Parathyroid adenoma (tissue), 2 donors: ENCODE data around the gene CYSTM1.

Experiments
- H2AFZ ChIP-seq: fragments of 300-600 bp; sonication (generic); one replicate; pipeline ENCODE4 v1.7.0; 2017; ENCODE audit warnings: antibody characterized with exemption, mild to moderate bottlenecking
- H3K27ac ChIP-seq: fragments of 300-600 bp; sonication (generic); one replicate; pipeline ENCODE4 v1.7.0; 2017
- H3K27me3 ChIP-seq: fragments of 300-600 bp; sonication (generic); one replicate; pipeline ENCODE4 v1.7.0; 2017; ENCODE audit warnings: low read length; ENCODE audit not compliant: control insufficient read depth, insufficient read depth
- H3K36me3 ChIP-seq: fragments of 300-600 bp; sonication (generic); one replicate; pipeline ENCODE4 v1.7.0; 2017; ENCODE audit warnings: low read length; ENCODE audit not compliant: control insufficient read depth, insufficient read depth
- H3K4me1 ChIP-seq: fragments of 300-600 bp; sonication (generic); one replicate; pipeline ENCODE4 v1.7.0; 2017; ENCODE audit warnings: control low read depth
- H3K4me2 ChIP-seq: fragments of 300-600 bp; sonication (generic); one replicate; pipeline ENCODE4 v1.7.0; 2017; ENCODE audit warnings: low read length
- H3K4me3 ChIP-seq: fragments of 300-600 bp; sonication (generic); one replicate; pipeline ENCODE4 v1.7.0; 2017; ENCODE audit warnings: low read depth, low read length
- H3K79me2 ChIP-seq: fragments of 300-600 bp; sonication (generic); one replicate; pipeline ENCODE4 v1.7.0; 2017; ENCODE audit warnings: control low read depth
- H3K9ac ChIP-seq: fragments of 300-600 bp; sonication (generic); one replicate; pipeline ENCODE4 v1.7.0; 2017; ENCODE audit warnings: mild to moderate bottlenecking
- H3K9me3 ChIP-seq: fragments of 300-600 bp; sonication (generic); one replicate; pipeline ENCODE4 v1.7.0; 2017; ENCODE audit warnings: low read length; ENCODE audit not compliant: control insufficient read depth
- CTCF ChIP-seq: fragments of 300-600 bp; sonication (generic); IDR thresholded peaks from one replicate; pipeline ENCODE4 v1.7.0; 2017; ENCODE audit warnings: antibody characterized with exemption, mild to moderate bottlenecking
- donor health status: primary hyperparathyroidism.

CYSTM1 gene

GRCh38 chr5:140174465-140175366 is at the start of gene CYSTM1:
Gene CYSTM1, plus strand, starts transcription at chr5:140175188. Its CDS starts 19,278 bp downstream, at chr5:140194466.
- H3K4me3 ChIP-seq = peak within 1 kb of the TSS; percentile 87
- peak within 1 kb of the TSS; percentile 92 for H3K9ac ChIP-seq
- TF ChIP-seq CTCF = no peak
- no peaks in the 10 kb centered on the region for H3K27me3 ChIP-seq
- no peaks in the 10 kb centered on the region for H3K9me3 ChIP-seq
- no peaks in the 10 kb centered on the region for H3K36me3 ChIP-seq
- H3K27ac ChIP-seq = peak within 1 kb of the TSS; percentile 85
- H3K4me1 ChIP-seq = peaks cover 21% of the 10 kb centered on the region
- H3K79me2 ChIP-seq = peaks cover 7% of the 10 kb centered on the region
- H3K4me2 ChIP-seq = peak within 1 kb of the TSS; percentile 89
- H2AFZ ChIP-seq = peak within 1 kb of the TSS; percentile 94

- no peaks in the 10 kb centered on the region for H3K4me1 ChIP-seq
- H3K9me3 ChIP-seq = no peaks in the 10 kb centered on the region
- H3K79me2 ChIP-seq = peaks cover 42% of the 10 kb centered on the region
- no peaks in the 10 kb centered on the region for H3K36me3 ChIP-seq
- TF ChIP-seq CTCF = no peak
- no peak within 1 kb of the TSS for H3K27ac ChIP-seq
- no peaks in the 10 kb centered on the region for H3K27me3 ChIP-seq
- H2AFZ ChIP-seq = no peak within 1 kb of the TSS
- H3K9ac ChIP-seq = no peak within 1 kb of the TSS
- no peak within 1 kb of the TSS for H3K4me3 ChIP-seq
- H3K4me2 ChIP-seq = peak within 1 kb of the TSS; percentile 35
Observed at GRCh38 chr5:140125637-140126036, 49.4 kb upstream of the CYSTM1 start, which contains the start of gene IGIP. Gene IGIP, plus strand, starts transcription at chr5:140125937. Its CDS starts 2,540 bp downstream, at chr5:140128477.

GRCh38 chr5:140126315-140127012 is 48.5 kb upstream of the CYSTM1 start:
- Histone ChIP-seq H3K79me2 (peaks cover 38% of the 10 kb centered on the region), H3K36me3 (no peaks in the 10 kb centered on the region), H3K4me1 (no peaks in the 10 kb centered on the region), H3K27ac (no peak overlapping the region), H3K27me3 (no peaks in the 10 kb centered on the region), H2AFZ (no peak overlapping the region), H3K4me2 (peak overlapping the region; percentile 35), H3K4me3 (no peak overlapping the region), H3K9me3 (no peaks in the 10 kb centered on the region), H3K9ac (no peak overlapping the region)
- TF ChIP-seq CTCF = no peak

GRCh38 chr5:140128376-140128775 is 46.6 kb upstream of the CYSTM1 start:
- H3K27ac ChIP-seq = no peak overlapping the region
- no peaks in the 10 kb centered on the region for H3K36me3 ChIP-seq
- H3K9ac ChIP-seq = no peak overlapping the region
- peaks cover 30% of the 10 kb centered on the region for H3K79me2 ChIP-seq
- H3K4me3 ChIP-seq = no peak overlapping the region
- H3K4me2 ChIP-seq = no peak overlapping the region
- no peaks in the 10 kb centered on the region for H3K9me3 ChIP-seq
- H3K27me3 ChIP-seq = no peaks in the 10 kb centered on the region
- no peaks in the 10 kb centered on the region for H3K4me1 ChIP-seq
- no peak for TF ChIP-seq CTCF
- H2AFZ ChIP-seq = no peak overlapping the region
